Measurements from ENCODE around the gene ATP8B2. TPM values are rescaled to one million over a fixed set of nuclear protein-coding genes. Genes with fewer than 3 reads are reported as not detected.
"Not testable (repeated sequence)": the region's sequence is repeated elsewhere in the genome, so short reads cannot be mapped to it uniquely, and the experiment has no call there.

ATP8B2 gene
- total RNA-seq, 2 donors from 2014 or later: 4.5 to 11.9 TPM

- peak; percentile 86 for ATAC-seq
- intact Hi-C loops (cut with DNase I, micrococcal nuclease): no loop called here
Observed at GRCh38 chr1:154320882-154321608, 4.3 kb upstream of the ATP8B2 start, which contains the start of gene AQP10. Gene AQP10, plus strand, starts transcription at chr1:154321093. Its CDS starts 63 bp downstream, at chr1:154321156.

GRCh38 chr1:154321609-154321934 lies 3.8 kb upstream of the ATP8B2 start:
- DNase-seq; intact Hi-C loops (cut with DNase I, micrococcal nuclease); ATAC-seq: not testable (repeated sequence)

More at GRCh38 chr1:154320882-154321608, 4.3 kb upstream of the ATP8B2 start, which contains the start of gene AQP10:
- no peak for DNase-seq

GRCh38 chr1:154323493-154323892 lies 1.8 kb upstream of the ATP8B2 start:
- DNase-seq (no peak), ATAC-seq (no peak)
- intact Hi-C loops (cut with DNase I, micrococcal nuclease): no loop called here

GRCh38 chr1:154324241-154324640 lies 1.1 kb upstream of the ATP8B2 start:
- DNase-seq (no peak), ATAC-seq (no peak)
- intact Hi-C loops (cut with DNase I, micrococcal nuclease): no loop called here

- ATAC-seq: peak; percentile 18
- intact Hi-C loops (cut with DNase I, micrococcal nuclease): no loop called here
- DNase-seq: peak; percentile 55 to 61
Observed at GRCh38 chr1:154325583-154326545, 539 bp downstream of the ATP8B2 start.

- ATAC-seq (no peak), DNase-seq (no peak)
- intact Hi-C loops (cut with DNase I, micrococcal nuclease): no loop called here
Observed at GRCh38 chr1:154326546-154327465, 1.5 kb downstream of the ATP8B2 start.

- intact Hi-C loops (cut with DNase I, micrococcal nuclease): no loop called here
- DNase-seq (peak in 1 of 2 donors; percentile 33), ATAC-seq (peak; percentile 22)
Observed at GRCh38 chr1:154327466-154328317, 2.4 kb downstream of the ATP8B2 start.

- DNase-seq (peak; percentile 80 to 89), ATAC-seq (peak; percentile 83)
- intact Hi-C loops (cut with DNase I, micrococcal nuclease): no loop called here
Observed at GRCh38 chr1:154328318-154329151, 3.2 kb downstream of the ATP8B2 start.

- intact Hi-C loops (cut with DNase I, micrococcal nuclease): no loop called here
- ATAC-seq: no peak
- DNase-seq: no peak
Observed at GRCh38 chr1:154329152-154329521, 3.8 kb downstream of the ATP8B2 start.

- intact Hi-C loops (cut with DNase I, micrococcal nuclease): no loop called here
- ATAC-seq (no peak), DNase-seq (no peak)
Observed at GRCh38 chr1:154329551-154330131, 4.3 kb downstream of the ATP8B2 start.

- DNase-seq (no peak), ATAC-seq (no peak)
- intact Hi-C loops (cut with DNase I, micrococcal nuclease): no loop called here
Observed at GRCh38 chr1:154330669-154331068, 5.3 kb downstream of the ATP8B2 start.

- intact Hi-C loops (cut with DNase I, micrococcal nuclease): no loop called here
- DNase-seq (no peak), ATAC-seq (no peak)
Observed at GRCh38 chr1:154334079-154335024, 9.0 kb downstream of the ATP8B2 start.

- DNase-seq (peak; percentile 80 to 91), ATAC-seq (peak; percentile 85)
- intact Hi-C loops (cut with DNase I, micrococcal nuclease): no loop called here
Observed at GRCh38 chr1:154335025-154335714, 9.8 kb downstream of the ATP8B2 start.

- intact Hi-C loops (cut with DNase I, micrococcal nuclease): no loop called here
- no peak for DNase-seq
- ATAC-seq: no peak
Observed at GRCh38 chr1:154337253-154337894, 12.0 kb downstream of the ATP8B2 start.

- DNase-seq (no peak), ATAC-seq (no peak)
- intact Hi-C loops (cut with DNase I, micrococcal nuclease): no loop called here
Observed at GRCh38 chr1:154338875-154339274, 13.6 kb downstream of the ATP8B2 start.

Measured in left colon (tissue), 2 donors.